ENCODE results near the gene TNFSF9. TPM values are rescaled to one million over a fixed set of nuclear protein-coding genes. Genes with fewer than 3 reads are reported as not detected.

Gene TNFSF9
- total and polyA plus RNA-seq, 4 donors: 0.08 to 0.12 TPM; not detected in 2

GRCh38 chr19:6495947-6496346 lies 34.9 kb upstream of the TNFSF9 start:
- Histone ChIP-seq H3K27me3 (ENCODE audit: control insufficient read depth in 4 of 4, insufficient read depth in 4 of 4, low read length in 3 of 4) (no peaks in the 10 kb centered on the region), H3K9ac (ENCODE audit: low read depth in 1 of 2, low read length in 2 of 2) (no peak overlapping the region), H3K4me1 (ENCODE audit: control insufficient read depth in 4 of 4, insufficient read depth in 4 of 4, low read length in 3 of 4) (no peaks in the 10 kb centered on the region), H3K9me3 (ENCODE audit: control insufficient read depth in 4 of 4, low read length in 3 of 4) (peaks cover 0 to 11% (median 6%) of the 10 kb centered on the region in 4 donors), H3K27ac (ENCODE audit: low read depth in 1 of 2, low read length in 2 of 2) (no peak overlapping the region), H3K4me3 (ENCODE audit: low read depth in 1 of 3, low read length in 3 of 3) (no peak overlapping the region), H3K36me3 (ENCODE audit: control insufficient read depth in 4 of 4, insufficient read depth in 3 of 4, low read depth in 1 of 4, low read length in 3 of 4) (no peaks in the 10 kb centered on the region)
- DNase-seq (ENCODE audit: low spot score): no peak
- TF ChIP-seq FOXA1 (IDR thresholded peaks at IDR 0.05) (no peak), NR2F2 (IDR thresholded peaks at IDR 0.05) (no peak), SP1 (IDR thresholded peaks at IDR 0.05) (no peak), CTCF (IDR thresholded peaks at IDR 0.05; ENCODE audit: low read depth, low read length, missing input control) (no peak), JUND (IDR thresholded peaks at IDR 0.05) (no peak), HNF4A (conservative IDR thresholded peaks at IDR 0.05) (no peak), FOXA2 (IDR thresholded peaks at IDR 0.05) (no peak), ATF3 (IDR thresholded peaks at IDR 0.05) (no peak), MAX (IDR thresholded peaks at IDR 0.05) (no peak), GABPA (IDR thresholded peaks at IDR 0.05 in 1 of 2, conservative IDR thresholded peaks at IDR 0.05 in 1 of 2) (no peak), RXRA (IDR thresholded peaks at IDR 0.05) (no peak), TAF1 (conservative IDR thresholded peaks at IDR 0.05) (no peak), EGR1 (IDR thresholded peaks at IDR 0.05; ENCODE audit: low read depth in 2 of 2) (no peak), HNF4G (IDR thresholded peaks at IDR 0.05) (no peak), REST (IDR thresholded peaks at IDR 0.05) (no peak), ZBTB33 (IDR thresholded peaks at IDR 0.05) (no peak)
- 97% methylated on average over 19 of the region's 19 CpGs for WGBS

Data from liver (tissue), 9 donors.